NCI-H446 treated with DMSO at 0.1 percent for 48 hours (cell line): Measurements from ENCODE around the gene PARD6G.

Source experiments
- DNase-seq: peaks from one replicate; lab custom pipeline; 2025; lab: John Stamatoyannopoulos, UW

Gene PARD6G

GRCh38 chr18:80210312-80211083, 36.8 kb downstream of the PARD6G start:
- no peak for DNase-seq

GRCh38 chr18:80208620-80209019, 38.7 kb downstream of the PARD6G start:
- DNase-seq, result no peak

GRCh38 chr18:80205294-80205693, 42.0 kb downstream of the PARD6G start:
- no peak for DNase-seq

- no peak for DNase-seq
These were observed 43.2 kb downstream of the PARD6G start for GRCh38 chr18:80204142-80204541.

- DNase-seq, result no peak
These were observed 44.1 kb downstream of the PARD6G start for GRCh38 chr18:80203249-80203648.

- DNase-seq, result no peak
These were observed 44.9 kb downstream of the PARD6G start for GRCh38 chr18:80202264-80202998.

GRCh38 chr18:80201739-80202138, 45.6 kb downstream of the PARD6G start:
- no peak for DNase-seq

- DNase-seq, result no peak
These were observed 46.2 kb downstream of the PARD6G start for GRCh38 chr18:80200932-80201672.

GRCh38 chr18:80200171-80200931, 47.0 kb downstream of the PARD6G start:
- no peak for DNase-seq

GRCh38 chr18:80198994-80199748, 48.1 kb downstream of the PARD6G start:
- no peak for DNase-seq

GRCh38 chr18:80198391-80198790, 48.9 kb downstream of the PARD6G start:
- DNase-seq, result no peak

GRCh38 chr18:80197528-80197927, 49.8 kb downstream of the PARD6G start:
- no peak for DNase-seq

GRCh38 chr18:80196528-80197320, 50.6 kb downstream of the PARD6G start:
- DNase-seq, result no peak

GRCh38 chr18:80194874-80195570, 52.3 kb downstream of the PARD6G start:
- DNase-seq, result no peak

GRCh38 chr18:80193701-80194100, 53.6 kb downstream of the PARD6G start:
- no peak for DNase-seq

- DNase-seq, result no peak
These were observed 54.5 kb downstream of the PARD6G start for GRCh38 chr18:80192653-80193385.

GRCh38 chr18:80191907-80192652, 55.2 kb downstream of the PARD6G start:
- no peak for DNase-seq

- DNase-seq, result no peak
These were observed 56.0 kb downstream of the PARD6G start for GRCh38 chr18:80191264-80191663.
